Smooth muscle cell (in vitro differentiated cells): Measurements from ENCODE around the gene DESI2. TPM values are rescaled to one million over a fixed set of nuclear protein-coding genes. Genes with fewer than 3 reads are reported as not detected.
A peak's percentile ranks its signal among the peaks of the same experiment; 100 is the strongest.
"Not testable (repeated sequence)": the region's sequence is repeated elsewhere in the genome, so short reads cannot be mapped to it uniquely, and the experiment has no call there.

Experiments used
- DNase-seq: peaks from one replicate; lab custom pipeline; 2025; ENCODE audit not compliant: unreplicated experiment; lab: John Stamatoyannopoulos, UW
- H2AFZ ChIP-seq: fragments of 200-600 bp; sonication (generic); 2 replicates; pipeline ENCODE4 v1.6.0; 2016; ENCODE audit warnings: antibody characterized with exemption, low read depth, mild to moderate bottlenecking
- H3F3A ChIP-seq: fragments of 200-600 bp; sonication (generic); 2 replicates; pipeline ENCODE4 v1.6.0; 2017; ENCODE audit warnings: antibody characterized with exemption, low read depth
- H3K27ac ChIP-seq: fragments of 200-600 bp; sonication (generic); 2 replicates; pipeline ENCODE4 v1.5.1; 2016; ENCODE audit warnings: low read depth, mild to moderate bottlenecking
- H3K27me3 ChIP-seq: fragments of 200-600 bp; sonication (generic); 2 replicates; pipeline ENCODE4 v1.6.1; 2016; ENCODE audit warnings: low read depth, mild to moderate bottlenecking
- H3K36me3 ChIP-seq: fragments of 200-600 bp; sonication (generic); 2 replicates; pipeline ENCODE4 v1.5.1; 2016; ENCODE audit warnings: low read depth
- H3K4me1 ChIP-seq: fragments of 200-600 bp; sonication (generic); 2 replicates; pipeline ENCODE4 v1.5.1; 2016; ENCODE audit warnings: low read depth
- H3K4me2 ChIP-seq: fragments of 200-600 bp; sonication (generic); 2 replicates; pipeline ENCODE4 v1.6.0; 2016; ENCODE audit warnings: mild to moderate bottlenecking
- H3K4me3 ChIP-seq: fragments of 200-600 bp; sonication (generic); 2 replicates; pipeline ENCODE4 v1.5.1; 2016; ENCODE audit warnings: mild to moderate bottlenecking
- H3K79me2 ChIP-seq: fragments of 200-600 bp; sonication (generic); 2 replicates; pipeline ENCODE4 v1.6.0; 2016; ENCODE audit warnings: low read depth, mild to moderate bottlenecking
- H3K9ac ChIP-seq: fragments of 200-600 bp; sonication (generic); 2 replicates; pipeline ENCODE4 v1.6.0; 2016; ENCODE audit warnings: low read depth
- H3K9me3 ChIP-seq: fragments of 200-600 bp; sonication (generic); replicated peaks from 2 replicates; pipeline ENCODE4 v1.5.1; 2016; ENCODE audit warnings: low read depth
- H4K20me1 ChIP-seq: fragments of 200-600 bp; sonication (generic); 2 replicates; pipeline ENCODE4 v1.6.0; 2016; ENCODE audit warnings: low read depth
- WGBS: methylation state at CpG from one replicate; pipeline ENCODE4 v1.1.7; 2016; ENCODE audit warnings: low lambda C conversion rate; 5-methylcytosine and 5-hydroxymethylcytosine counted together
- polyA plus RNA-seq: library from polyadenylated mRNA; unstranded; fragments of >200 nt; fragmentation: Nextera tagmentation; extraction: Ambion mirVana; gene quantifications from 2 replicates; pipeline ENCODE4 v1.2.1, GENCODE V29; 2016
- total RNA-seq: library from RNA; depleted of rRNA; stranded (reverse); fragments of >200 nt; gene quantifications from 2 replicates; pipeline ENCODE4 v1.2.3, GENCODE V29; 2014
- TF ChIP-seq, protein P1 (sequence below): fragments of 200-600 bp; sonication (generic); IDR thresholded peaks from 2 replicates; pipeline ENCODE4 v1.5.1; 2017; ENCODE audit warnings: borderline replicate concordance, mild to moderate bottlenecking, antibody characterized with exemption; ENCODE audit not compliant: insufficient read depth, poor library complexity, severe bottlenecking

DESI2 gene
- total and polyA plus RNA-seq, 2 experiments from 2014 or later: 31.5 to 56.3 TPM

DNA sequence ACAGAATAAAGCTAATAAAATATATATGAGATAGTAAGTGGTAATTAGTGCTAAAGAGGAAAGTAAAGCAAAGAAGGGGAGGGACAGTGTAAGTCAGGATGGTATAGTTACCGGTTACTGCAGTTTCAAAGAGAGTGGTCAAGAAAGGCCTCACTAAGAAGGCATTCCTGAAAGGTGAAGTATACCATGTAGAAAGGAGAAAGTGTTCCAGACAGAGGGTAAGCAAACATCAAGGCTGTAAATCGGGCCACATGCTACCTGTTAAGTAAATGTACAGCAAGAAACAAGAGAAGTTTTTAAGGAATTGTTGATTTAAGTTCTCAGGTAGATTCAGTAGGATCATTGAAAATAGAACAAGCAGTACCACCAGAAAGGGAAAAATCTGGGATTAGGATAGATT is 9.7 kb downstream of the DESI2 start:
- no peaks in the 10 kb centered on the region for H3K9me3 ChIP-seq
- H4K20me1 ChIP-seq: peaks cover 89% of the 10 kb centered on the region
- peaks cover 85% of the 10 kb centered on the region for H3K79me2 ChIP-seq
- no peaks in the 10 kb centered on the region for H3K27me3 ChIP-seq
- peaks cover 12% of the 10 kb centered on the region for H3K4me1 ChIP-seq
- H2AFZ ChIP-seq: no peak overlapping the region
- TF ChIP-seq, protein P1, sequence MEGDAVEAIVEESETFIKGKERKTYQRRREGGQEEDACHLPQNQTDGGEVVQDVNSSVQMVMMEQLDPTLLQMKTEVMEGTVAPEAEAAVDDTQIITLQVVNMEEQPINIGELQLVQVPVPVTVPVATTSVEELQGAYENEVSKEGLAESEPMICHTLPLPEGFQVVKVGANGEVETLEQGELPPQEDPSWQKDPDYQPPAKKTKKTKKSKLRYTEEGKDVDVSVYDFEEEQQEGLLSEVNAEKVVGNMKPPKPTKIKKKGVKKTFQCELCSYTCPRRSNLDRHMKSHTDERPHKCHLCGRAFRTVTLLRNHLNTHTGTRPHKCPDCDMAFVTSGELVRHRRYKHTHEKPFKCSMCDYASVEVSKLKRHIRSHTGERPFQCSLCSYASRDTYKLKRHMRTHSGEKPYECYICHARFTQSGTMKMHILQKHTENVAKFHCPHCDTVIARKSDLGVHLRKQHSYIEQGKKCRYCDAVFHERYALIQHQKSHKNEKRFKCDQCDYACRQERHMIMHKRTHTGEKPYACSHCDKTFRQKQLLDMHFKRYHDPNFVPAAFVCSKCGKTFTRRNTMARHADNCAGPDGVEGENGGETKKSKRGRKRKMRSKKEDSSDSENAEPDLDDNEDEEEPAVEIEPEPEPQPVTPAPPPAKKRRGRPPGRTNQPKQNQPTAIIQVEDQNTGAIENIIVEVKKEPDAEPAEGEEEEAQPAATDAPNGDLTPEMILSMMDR: no peak
- no peak overlapping the region for H3K4me3 ChIP-seq
- H3K27ac ChIP-seq: peak overlapping the region; percentile 7
- DNase-seq: no peak
- H3K4me2 ChIP-seq: no peak overlapping the region
- peaks cover 8% of the 10 kb centered on the region for H3K36me3 ChIP-seq
- no peak overlapping the region for H3K9ac ChIP-seq
- no peaks in the 10 kb centered on the region for H3F3A ChIP-seq
- WGBS: 72% methylated on average over 2 of the region's 2 CpGs

DNA sequence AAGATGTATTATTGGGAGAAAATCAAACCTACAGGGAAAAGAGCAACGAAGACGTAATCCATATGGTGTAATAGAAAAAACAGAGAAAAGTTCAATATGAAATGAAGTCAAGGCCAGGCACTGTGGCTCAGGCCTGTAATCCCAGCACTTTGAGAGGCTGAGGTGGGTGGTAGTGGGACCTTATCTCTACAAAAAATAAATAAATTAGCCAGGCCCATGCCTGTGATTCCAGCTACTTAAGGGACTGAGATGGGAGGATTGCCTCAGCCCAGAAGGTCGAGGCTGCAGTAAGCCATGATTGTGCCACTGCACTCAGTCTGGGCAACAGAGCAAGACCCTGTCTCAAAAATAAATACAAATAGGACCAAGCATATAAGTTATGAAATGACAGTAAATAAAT is 11.4 kb downstream of the DESI2 start:
- no peak overlapping the region for H3K27ac ChIP-seq
- WGBS: 21% methylated on average over 3 of the region's 3 CpGs
- peaks cover 85% of the 10 kb centered on the region for H3K79me2 ChIP-seq
- no peak overlapping the region for H3K4me3 ChIP-seq
- no peaks in the 10 kb centered on the region for H3F3A ChIP-seq
- H3K9me3 ChIP-seq: no peaks in the 10 kb centered on the region
- peaks cover 6% of the 10 kb centered on the region for H3K36me3 ChIP-seq
- H4K20me1 ChIP-seq: peaks cover 89% of the 10 kb centered on the region
- no peak for DNase-seq
- H3K4me1 ChIP-seq: peaks cover 12% of the 10 kb centered on the region
- no peaks in the 10 kb centered on the region for H3K27me3 ChIP-seq
- H3K4me2 ChIP-seq: peak overlapping the region; percentile 13
- H2AFZ ChIP-seq: no peak overlapping the region
- TF ChIP-seq, protein P1: no peak
- no peak overlapping the region for H3K9ac ChIP-seq

DNA sequence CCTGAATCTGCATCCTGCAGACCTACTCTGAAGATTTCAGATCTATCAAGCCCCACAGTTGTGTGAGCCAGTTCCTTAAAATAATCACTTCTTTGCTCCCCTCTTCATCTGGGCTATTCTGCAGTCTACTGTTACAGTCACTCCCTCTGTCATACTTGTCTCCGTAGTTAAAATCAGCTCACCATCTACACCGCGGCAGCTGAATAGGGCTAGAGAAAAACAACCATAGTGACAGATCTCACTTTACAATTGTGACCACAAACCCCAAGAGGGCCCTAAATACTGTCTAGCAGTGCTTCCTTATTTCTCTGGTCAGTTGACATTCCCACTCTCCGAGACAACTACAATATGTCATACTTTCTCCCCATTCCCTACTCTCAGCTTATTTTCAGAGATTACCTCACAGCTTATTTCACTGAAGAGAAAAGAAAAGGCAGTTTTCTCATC is 12.9 kb downstream of the DESI2 start:
- Histone ChIP-seq H3K9me3 (no peaks in the 10 kb centered on the region), H3K4me3 (no peak overlapping the region), H3K36me3 (no peaks in the 10 kb centered on the region), H3K9ac (no peak overlapping the region), H4K20me1 (peaks cover 84% of the 10 kb centered on the region), H3K4me2 (peak overlapping the region; percentile 62), H3K27ac (peak overlapping the region; percentile 37), H3K79me2 (peaks cover 78% of the 10 kb centered on the region), H3K4me1 (peaks cover 12% of the 10 kb centered on the region), H2AFZ (no peak overlapping the region), H3K27me3 (no peaks in the 10 kb centered on the region), H3F3A (no peaks in the 10 kb centered on the region)
- TF ChIP-seq, protein P1: no peak
- no peak for DNase-seq
- 18% methylated on average over 4 of the region's 4 CpGs for WGBS

DNA sequence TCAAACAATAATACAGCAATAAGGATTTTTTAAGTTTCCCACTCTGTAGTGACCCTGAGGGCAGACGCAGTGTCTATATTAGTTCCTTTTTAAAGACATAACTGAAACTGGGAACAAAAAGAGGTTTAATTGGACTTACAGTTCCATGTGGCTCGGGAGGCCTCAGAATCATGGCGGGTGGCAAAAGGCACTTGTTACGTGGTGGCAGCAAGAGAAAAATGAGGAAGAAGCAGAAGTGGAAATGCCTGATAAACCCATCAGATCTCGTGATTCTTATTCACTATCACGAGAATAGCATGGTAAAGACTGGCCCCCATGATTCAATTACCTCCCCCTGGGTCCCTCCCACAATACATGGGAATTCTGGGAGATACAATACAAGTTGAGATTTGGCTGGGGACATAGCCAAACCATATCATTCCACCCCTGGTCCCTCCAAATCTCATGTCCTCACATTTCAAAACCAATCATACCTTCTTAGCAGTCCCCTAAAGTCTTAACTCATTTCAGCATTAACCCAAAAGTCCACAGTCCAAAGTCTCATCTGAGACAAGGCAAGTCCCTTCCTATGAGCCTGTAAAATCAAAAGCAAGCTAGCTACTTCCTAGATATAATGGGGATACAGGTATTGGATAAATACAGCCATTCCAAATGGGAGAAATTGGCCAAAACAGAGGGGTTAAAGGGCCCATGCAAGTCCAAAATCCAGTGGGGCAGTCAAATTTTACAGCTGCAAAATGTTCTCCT is 13.9 kb downstream of the DESI2 start:
- H3K27ac ChIP-seq, H3K27me3 ChIP-seq, H3K36me3 ChIP-seq, H3F3A ChIP-seq, H2AFZ ChIP-seq, H3K9me3 ChIP-seq, H3K4me2 ChIP-seq, H3K4me3 ChIP-seq, DNase-seq, H3K9ac ChIP-seq: not testable (repeated sequence)
- H3K79me2 ChIP-seq: peaks cover 75% of the 10 kb centered on the region
- H3K4me1 ChIP-seq: peaks cover 12% of the 10 kb centered on the region
- H4K20me1 ChIP-seq: peaks cover 86% of the 10 kb centered on the region
- WGBS: 97% methylated on average over 6 of the region's 6 CpGs
